Effector memory CD4-positive, alpha-beta T cell (primary cell): ENCODE results near the gene EXOSC6.
"Not testable (repeated sequence)": the region's sequence is repeated elsewhere in the genome, so short reads cannot be mapped to it uniquely, and the experiment has no call there.

ENCODE experiments used
- DNase-seq, 3 donors: peaks; one replicate each; pipeline ENCODE4 v3.0.0-alpha.2; 2020
- H3K27ac ChIP-seq: 2 replicates; pipeline ENCODE4 v1.7.0; 2013; ENCODE audit warnings: mild to moderate bottlenecking, low read length, moderate library complexity; ENCODE audit not compliant: insufficient read depth, poor library complexity, severe bottlenecking
- H3K27me3 ChIP-seq: replicated peaks from 2 replicates; pipeline ENCODE4 v1.7.0; 2013; ENCODE audit warnings: mild to moderate bottlenecking, low read length; ENCODE audit not compliant: insufficient read depth, control insufficient read depth, poor library complexity, severe bottlenecking
- H3K36me3 ChIP-seq: 2 replicates; pipeline ENCODE4 v1.7.0; 2013; ENCODE audit warnings: mild to moderate bottlenecking, low read length, moderate library complexity; ENCODE audit not compliant: control insufficient read depth, insufficient read depth
- H3K4me1 ChIP-seq: 2 replicates; pipeline ENCODE4 v1.7.0; 2013; ENCODE audit warnings: low read length, mild to moderate bottlenecking; ENCODE audit not compliant: control insufficient read depth, insufficient read depth, poor library complexity, severe bottlenecking
- H3K4me3 ChIP-seq: 2 replicates; pipeline ENCODE4 v1.7.0; 2013; ENCODE audit warnings: low read length, low read depth, mild to moderate bottlenecking; ENCODE audit not compliant: insufficient read depth, poor library complexity, severe bottlenecking
- H3K9me3 ChIP-seq: 2 replicates; pipeline ENCODE4 v1.7.0; 2013; ENCODE audit warnings: mild to moderate bottlenecking, low read length, moderate library complexity; ENCODE audit not compliant: control insufficient read depth

Gene EXOSC6

GRCh38 chr16:70204010-70204409 lies 47.7 kb downstream of the EXOSC6 start:
- DNase-seq, H3K4me3 ChIP-seq, H3K27ac ChIP-seq, H3K27me3 ChIP-seq, H3K4me1 ChIP-seq, H3K9me3 ChIP-seq, H3K36me3 ChIP-seq: not testable (repeated sequence)

DNA sequence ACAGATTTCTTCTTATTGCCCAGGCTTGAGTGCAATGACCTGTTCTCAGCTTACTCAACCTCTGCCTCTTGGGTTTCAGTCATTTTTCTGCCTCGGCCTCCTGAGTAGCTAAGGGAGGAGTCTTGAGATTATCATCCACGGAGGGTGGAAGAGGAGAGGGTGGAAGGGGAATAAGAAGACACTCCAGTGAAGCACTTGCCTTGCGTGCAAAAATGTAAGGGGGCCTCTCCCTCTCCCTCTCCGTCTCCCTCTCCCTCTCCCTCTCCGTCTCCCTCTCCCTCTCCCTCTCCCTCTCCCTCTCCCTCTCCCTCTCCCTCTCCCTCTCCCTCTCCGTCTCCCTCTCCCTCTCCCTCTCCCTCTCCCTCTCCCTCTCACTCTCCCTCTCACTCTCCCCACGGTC lies 48.2 kb downstream of the EXOSC6 start:
- not testable (repeated sequence) for H3K9me3 ChIP-seq, H3K4me3 ChIP-seq, H3K4me1 ChIP-seq, H3K36me3 ChIP-seq, H3K27ac ChIP-seq, H3K27me3 ChIP-seq, DNase-seq

- H3K27me3 ChIP-seq, H3K4me1 ChIP-seq, H3K9me3 ChIP-seq, H3K4me3 ChIP-seq, H3K36me3 ChIP-seq, H3K27ac ChIP-seq, DNase-seq: not testable (repeated sequence)
Observed at GRCh38 chr16:70200063-70200462, 51.7 kb downstream of the EXOSC6 start.

- DNase-seq, H3K27me3 ChIP-seq, H3K27ac ChIP-seq, H3K36me3 ChIP-seq, H3K4me1 ChIP-seq, H3K4me3 ChIP-seq, H3K9me3 ChIP-seq: not testable (repeated sequence)
Observed at GRCh38 chr16:70199170-70199569, 52.6 kb downstream of the EXOSC6 start.

DNA sequence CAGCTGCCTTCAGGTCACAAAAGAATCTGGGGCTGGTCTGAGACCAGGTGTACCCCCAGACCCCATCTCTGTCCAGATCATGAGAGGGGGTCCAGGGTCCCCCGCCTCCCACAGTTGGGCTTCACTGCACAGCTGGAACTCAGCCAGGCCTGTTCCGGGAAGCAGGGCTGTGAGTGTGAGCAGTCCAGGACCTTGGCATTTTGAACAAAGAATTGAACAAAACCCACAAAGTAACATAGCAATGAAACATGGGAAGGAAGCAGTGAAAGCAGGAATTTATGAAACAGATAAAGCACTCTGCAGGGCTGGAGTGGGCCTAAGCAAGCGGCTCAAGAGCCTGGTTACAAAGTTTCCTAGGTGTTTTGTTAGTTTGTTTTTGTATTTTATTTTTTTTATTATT lies 53.1 kb downstream of the EXOSC6 start:
- not testable (repeated sequence) for DNase-seq, H3K27me3 ChIP-seq, H3K4me3 ChIP-seq, H3K27ac ChIP-seq, H3K9me3 ChIP-seq, H3K4me1 ChIP-seq, H3K36me3 ChIP-seq

DNA sequence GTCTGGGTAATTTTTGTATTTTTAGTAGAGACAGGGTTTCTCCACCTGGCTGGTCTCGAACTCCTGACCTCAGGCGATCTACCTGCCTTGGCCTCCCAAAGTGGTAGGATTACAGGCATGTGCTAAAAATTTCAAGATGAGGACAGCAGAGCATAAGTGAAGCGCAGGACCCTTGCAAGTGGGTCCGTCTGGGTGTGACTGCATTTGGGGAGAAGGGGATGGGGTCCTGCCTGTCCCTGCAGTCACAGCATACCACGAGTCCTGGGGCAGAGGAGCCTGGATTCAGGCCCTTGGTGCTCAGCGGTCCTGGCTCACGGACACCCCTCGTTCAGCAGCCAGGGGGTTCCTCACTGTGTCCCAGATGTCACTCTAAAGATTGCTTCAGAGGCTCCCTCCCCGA lies 53.5 kb downstream of the EXOSC6 start:
- DNase-seq, H3K27me3 ChIP-seq, H3K4me1 ChIP-seq, H3K36me3 ChIP-seq, H3K27ac ChIP-seq, H3K9me3 ChIP-seq, H3K4me3 ChIP-seq: not testable (repeated sequence)

DNA sequence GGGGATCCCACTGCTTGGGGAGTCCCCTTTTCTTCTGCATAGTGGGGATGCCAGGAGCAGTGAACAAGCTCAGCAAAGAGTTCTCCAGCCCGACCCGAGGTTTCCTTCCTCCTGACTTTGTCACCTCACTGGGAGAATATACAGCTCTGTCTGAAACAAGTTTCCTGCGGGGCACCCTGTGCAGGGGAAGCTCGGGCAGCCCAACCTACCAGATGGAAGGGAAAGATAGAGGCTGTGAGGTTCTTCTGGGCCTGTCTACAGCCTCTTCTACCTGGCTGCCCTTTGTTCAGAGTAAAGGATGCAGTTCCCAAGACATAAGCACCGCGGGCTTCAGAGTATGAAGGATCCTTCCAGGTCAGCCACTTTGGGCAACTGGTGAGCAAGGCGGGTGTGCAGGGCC lies 54.1 kb downstream of the EXOSC6 start:
- not testable (repeated sequence) for H3K27ac ChIP-seq, H3K36me3 ChIP-seq, H3K27me3 ChIP-seq, H3K4me1 ChIP-seq, H3K9me3 ChIP-seq, H3K4me3 ChIP-seq, DNase-seq
